ENCODE results near the gene VAPA.

VAPA gene

GRCh38 chr18:9918016-9918680 lies 4.3 kb downstream of the VAPA start:
- no peak for TF ChIP-seq CTCF (IDR thresholded peaks at IDR 0.05; ENCODE audit: low read depth, low read length, missing control alignments)
- DNase-seq (ENCODE audit: low read depth) = no peak
- no peak overlapping the region for H3K4me3 ChIP-seq (ENCODE audit: low read depth, low read length)

DNA sequence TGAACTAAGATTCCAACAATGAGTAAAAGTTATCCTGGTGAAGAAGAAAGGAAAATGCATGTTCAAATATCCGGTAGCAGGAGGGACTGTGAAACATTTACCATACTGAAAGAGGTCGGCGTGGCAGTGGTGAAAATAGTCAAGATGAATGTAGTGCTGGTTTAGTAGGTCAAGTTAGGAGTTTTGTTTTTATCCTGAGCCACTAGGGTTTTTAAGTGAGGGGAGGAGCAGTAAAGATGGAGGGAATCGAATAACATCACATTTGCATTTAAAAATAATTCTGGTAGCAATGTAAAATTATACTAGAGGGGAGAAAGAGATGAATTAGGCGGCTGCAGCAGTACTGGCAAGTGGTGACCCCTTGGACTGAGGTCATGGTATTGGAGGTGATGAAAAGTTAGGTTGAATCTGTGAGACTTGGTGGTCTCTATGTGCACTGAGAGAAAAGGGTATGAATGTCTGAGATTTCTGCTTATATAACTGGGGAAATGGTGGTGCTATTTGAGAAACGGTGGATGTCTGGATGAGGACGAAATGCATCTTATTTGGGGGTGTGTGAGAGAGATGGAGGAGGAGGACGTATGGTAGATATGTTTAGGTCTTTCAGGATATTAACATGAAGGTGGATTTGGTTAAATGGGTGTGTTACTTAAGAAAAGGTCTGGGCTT lies 5.9 kb downstream of the VAPA start:
- no peak for DNase-seq (ENCODE audit: low read depth)
- H3K4me3 ChIP-seq (ENCODE audit: low read depth, low read length) = no peak overlapping the region
- no peak for TF ChIP-seq CTCF (IDR thresholded peaks at IDR 0.05; ENCODE audit: low read depth, low read length, missing control alignments)

GRCh38 chr18:9922592-9923311 lies 8.9 kb downstream of the VAPA start:
- no peak overlapping the region for H3K4me3 ChIP-seq (ENCODE audit: low read depth, low read length)
- no peak for TF ChIP-seq CTCF (IDR thresholded peaks at IDR 0.05; ENCODE audit: low read depth, low read length, missing control alignments)
- no peak for DNase-seq (ENCODE audit: low read depth)

- TF ChIP-seq CTCF (IDR thresholded peaks at IDR 0.05; ENCODE audit: low read depth, low read length, missing control alignments) = no peak
- no peak overlapping the region for H3K4me3 ChIP-seq (ENCODE audit: low read depth, low read length)
- no peak for DNase-seq (ENCODE audit: low read depth)
These were observed 10.6 kb downstream of the VAPA start for GRCh38 chr18:9924371-9924943.

- no peak for DNase-seq (ENCODE audit: low read depth)
- TF ChIP-seq CTCF (IDR thresholded peaks at IDR 0.05; ENCODE audit: low read depth, low read length, missing control alignments) = no peak
- H3K4me3 ChIP-seq (ENCODE audit: low read depth, low read length) = no peak overlapping the region
These were observed 11.6 kb downstream of the VAPA start for GRCh38 chr18:9925369-9925768.

- H3K4me3 ChIP-seq (ENCODE audit: low read depth, low read length) = no peak overlapping the region
- TF ChIP-seq CTCF (IDR thresholded peaks at IDR 0.05; ENCODE audit: low read depth, low read length, missing control alignments) = no peak
- DNase-seq (ENCODE audit: low read depth) = no peak
These were observed 12.0 kb downstream of the VAPA start for GRCh38 chr18:9925795-9926194.

All from GM12864 (cell line).